ENCODE measurements around the gene SLC35F6. TPM values are rescaled to one million over a fixed set of nuclear protein-coding genes. Genes with fewer than 3 reads are reported as not detected.

The SLC35F6 gene
- total and polyA plus RNA-seq, 4 donors, result 11.4 to 30.7 (median 19.0) TPM

- Histone ChIP-seq H3K4me1 (ENCODE audit: control insufficient read depth in 4 of 4, insufficient read depth in 4 of 4, low read length in 3 of 4) (peaks cover 0 to 16% (median 9%) of the 10 kb centered on the region in 4 donors), H3K27me3 (ENCODE audit: control insufficient read depth in 4 of 4, insufficient read depth in 4 of 4, low read length in 3 of 4) (no peaks in the 10 kb centered on the region), H3K9ac (ENCODE audit: low read depth in 1 of 2, low read length in 2 of 2) (no peak overlapping the region), H3K36me3 (ENCODE audit: control insufficient read depth in 4 of 4, insufficient read depth in 3 of 4, low read depth in 1 of 4, low read length in 3 of 4) (peaks cover 5 to 21% (median 12%) of the 10 kb centered on the region in 4 donors), H3K27ac (ENCODE audit: low read depth in 1 of 2, low read length in 2 of 2) (no peak overlapping the region), H3K4me3 (ENCODE audit: low read depth in 1 of 3, low read length in 3 of 3) (no peak overlapping the region), H3K9me3 (ENCODE audit: control insufficient read depth in 4 of 4, low read length in 3 of 4) (no peaks in the 10 kb centered on the region)
- WGBS, result 83% methylated on average over 12 of the region's 12 CpGs
- TF ChIP-seq YY1 (IDR thresholded peaks at IDR 0.05), result no peak
- no peak for TF ChIP-seq GABPA (IDR thresholded peaks at IDR 0.05 in 1 of 2, conservative IDR thresholded peaks at IDR 0.05 in 1 of 2)
- TF ChIP-seq MAX (IDR thresholded peaks at IDR 0.05), result no peak
- no peak for TF ChIP-seq SP1 (IDR thresholded peaks at IDR 0.05)
- no peak for TF ChIP-seq ZBTB33 (IDR thresholded peaks at IDR 0.05)
- TF ChIP-seq RXRA (IDR thresholded peaks at IDR 0.05), result no peak
- no peak for TF ChIP-seq ATF3 (IDR thresholded peaks at IDR 0.05)
- TF ChIP-seq HNF4A (conservative IDR thresholded peaks at IDR 0.05), result no peak
- TF ChIP-seq REST (IDR thresholded peaks at IDR 0.05), result no peak
- no peak for TF ChIP-seq FOXA1 (IDR thresholded peaks at IDR 0.05)
- no peak for TF ChIP-seq NR2F2 (IDR thresholded peaks at IDR 0.05)
- TF ChIP-seq RAD21 (IDR thresholded peaks at IDR 0.05), result no peak
- TF ChIP-seq HNF4G (IDR thresholded peaks at IDR 0.05), result no peak
- no peak for DNase-seq (ENCODE audit: low spot score)
These were observed 19.0 kb downstream of the SLC35F6 start for GRCh38 chr2:26782876-26783704.

- Histone ChIP-seq H3K4me3 (ENCODE audit: low read depth in 1 of 3, low read length in 3 of 3) (no peak overlapping the region), H3K9me3 (ENCODE audit: control insufficient read depth in 4 of 4, low read length in 3 of 4) (no peaks in the 10 kb centered on the region), H3K27ac (ENCODE audit: low read depth in 1 of 2, low read length in 2 of 2) (no peak overlapping the region), H3K4me1 (ENCODE audit: control insufficient read depth in 4 of 4, insufficient read depth in 4 of 4, low read length in 3 of 4) (peaks cover 0 to 16% (median 9%) of the 10 kb centered on the region in 4 donors), H3K9ac (ENCODE audit: low read depth in 1 of 2, low read length in 2 of 2) (no peak overlapping the region), H3K36me3 (ENCODE audit: control insufficient read depth in 4 of 4, insufficient read depth in 3 of 4, low read depth in 1 of 4, low read length in 3 of 4) (peaks cover 3 to 9% (median 5%) of the 10 kb centered on the region in 4 donors), H3K27me3 (ENCODE audit: control insufficient read depth in 4 of 4, insufficient read depth in 4 of 4, low read length in 3 of 4) (no peaks in the 10 kb centered on the region)
- TF ChIP-seq RAD21 (IDR thresholded peaks at IDR 0.05) (no peak), RXRA (IDR thresholded peaks at IDR 0.05) (no peak), EGR1 (IDR thresholded peaks at IDR 0.05; ENCODE audit: low read depth in 2 of 2) (no peak), JUND (IDR thresholded peaks at IDR 0.05) (no peak), HNF4G (IDR thresholded peaks at IDR 0.05) (no peak), FOXA2 (IDR thresholded peaks at IDR 0.05) (no peak)
- DNase-seq (ENCODE audit: low spot score), result no peak
- WGBS, result 94% methylated on average over 19 of the region's 19 CpGs
These were observed 20.6 kb downstream of the SLC35F6 start for GRCh38 chr2:26784570-26785234.
